Right hindlimb (tissue), 1 donor: ENCODE data around the gene UNC80.
"Not testable (repeated sequence)": the region's sequence is repeated elsewhere in the genome, so short reads cannot be mapped to it uniquely, and the experiment has no call there.

ENCODE experiments used
- DNase-seq: peaks from one replicate; pipeline ENCODE4 v3.0.0-alpha.2; 2018

Gene UNC80, protein sequence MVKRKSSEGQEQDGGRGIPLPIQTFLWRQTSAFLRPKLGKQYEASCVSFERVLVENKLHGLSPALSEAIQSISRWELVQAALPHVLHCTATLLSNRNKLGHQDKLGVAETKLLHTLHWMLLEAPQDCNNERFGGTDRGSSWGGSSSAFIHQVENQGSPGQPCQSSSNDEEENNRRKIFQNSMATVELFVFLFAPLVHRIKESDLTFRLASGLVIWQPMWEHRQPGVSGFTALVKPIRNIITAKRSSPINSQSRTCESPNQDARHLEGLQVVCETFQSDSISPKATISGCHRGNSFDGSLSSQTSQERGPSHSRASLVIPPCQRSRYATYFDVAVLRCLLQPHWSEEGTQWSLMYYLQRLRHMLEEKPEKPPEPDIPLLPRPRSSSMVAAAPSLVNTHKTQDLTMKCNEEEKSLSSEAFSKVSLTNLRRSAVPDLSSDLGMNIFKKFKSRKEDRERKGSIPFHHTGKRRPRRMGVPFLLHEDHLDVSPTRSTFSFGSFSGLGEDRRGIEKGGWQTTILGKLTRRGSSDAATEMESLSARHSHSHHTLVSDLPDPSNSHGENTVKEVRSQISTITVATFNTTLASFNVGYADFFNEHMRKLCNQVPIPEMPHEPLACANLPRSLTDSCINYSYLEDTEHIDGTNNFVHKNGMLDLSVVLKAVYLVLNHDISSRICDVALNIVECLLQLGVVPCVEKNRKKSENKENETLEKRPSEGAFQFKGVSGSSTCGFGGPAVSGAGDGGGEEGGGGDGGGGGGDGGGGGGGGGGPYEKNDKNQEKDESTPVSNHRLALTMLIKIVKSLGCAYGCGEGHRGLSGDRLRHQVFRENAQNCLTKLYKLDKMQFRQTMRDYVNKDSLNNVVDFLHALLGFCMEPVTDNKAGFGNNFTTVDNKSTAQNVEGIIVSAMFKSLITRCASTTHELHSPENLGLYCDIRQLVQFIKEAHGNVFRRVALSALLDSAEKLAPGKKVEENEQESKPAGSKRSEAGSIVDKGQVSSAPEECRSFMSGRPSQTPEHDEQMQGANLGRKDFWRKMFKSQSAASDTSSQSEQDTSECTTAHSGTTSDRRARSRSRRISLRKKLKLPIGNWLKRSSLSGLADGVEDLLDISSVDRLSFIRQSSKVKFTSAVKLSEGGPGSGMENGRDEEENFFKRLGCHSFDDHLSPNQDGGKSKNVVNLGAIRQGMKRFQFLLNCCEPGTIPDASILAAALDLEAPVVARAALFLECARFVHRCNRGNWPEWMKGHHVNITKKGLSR (N-terminal part only)

GRCh38 chr2:209771474-209772289, at the start of gene UNC80:
TSS of gene UNC80 (plus strand) at chr2:209771832. CDS start at chr2:209772073, 241 bp downstream.
- DNase-seq = peak; percentile 90

GRCh38 chr2:209726311-209726710, 45.3 kb upstream of the UNC80 start:
- DNase-seq = no peak

DNA sequence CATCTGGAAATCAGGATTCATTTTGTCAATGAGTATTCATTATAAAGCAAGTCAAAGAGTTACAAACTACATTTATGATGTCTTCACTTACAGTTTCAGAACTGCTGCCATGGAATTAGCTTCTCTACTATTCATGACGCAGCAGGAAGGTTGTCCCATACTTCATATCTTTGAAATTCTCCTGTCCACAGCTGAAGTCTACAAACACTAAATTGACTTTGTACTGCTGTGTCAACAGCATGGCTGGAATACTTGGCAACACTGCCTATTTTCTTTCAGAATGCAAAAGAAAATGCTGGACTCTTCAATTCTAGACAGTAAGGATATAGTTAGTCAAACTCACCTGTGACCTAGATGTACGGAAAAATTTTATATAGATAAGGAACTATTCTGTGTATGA, 44.6 kb upstream of the UNC80 start:
- no peak for DNase-seq

- DNase-seq = no peak
Observed at GRCh38 chr2:209734805-209735204, 36.8 kb upstream of the UNC80 start.

DNA sequence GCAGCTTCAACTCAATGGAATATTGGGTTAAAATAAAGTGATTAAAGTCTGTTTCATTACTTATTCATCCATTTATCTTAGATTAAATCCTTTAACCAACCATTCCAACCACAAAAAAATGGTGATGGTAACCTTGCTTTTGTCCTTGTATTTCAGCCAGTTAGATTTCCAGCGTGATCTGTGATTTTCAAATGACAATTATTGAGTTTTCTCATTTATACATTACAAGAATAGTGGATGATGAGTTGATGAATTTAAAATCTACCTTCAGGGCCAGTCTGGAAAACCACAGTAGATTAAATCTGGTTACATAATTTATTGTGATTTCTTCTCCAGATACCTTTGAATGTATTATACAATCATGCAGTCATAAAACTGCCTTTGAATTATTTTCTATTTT, 29.7 kb upstream of the UNC80 start:
- no peak for DNase-seq

DNA sequence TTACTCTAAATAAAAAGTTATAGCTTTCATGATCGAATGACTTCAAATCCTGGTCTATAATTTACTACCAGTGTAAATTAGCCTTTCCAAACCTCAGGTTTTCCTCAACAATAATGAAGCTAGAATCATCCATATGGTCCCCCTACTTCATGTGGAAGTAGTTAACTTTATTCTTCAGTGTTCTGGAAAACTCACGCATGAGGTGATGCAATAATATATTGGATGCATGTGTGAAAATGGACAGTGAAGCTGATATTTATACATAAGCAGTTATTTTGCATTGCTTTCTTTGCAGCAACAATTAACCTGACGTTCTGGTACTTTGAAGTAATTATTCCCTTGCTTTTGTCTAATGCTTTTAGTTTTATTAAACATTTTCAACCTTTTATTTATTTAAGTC, 18.6 kb upstream of the UNC80 start:
- no peak for DNase-seq

GRCh38 chr2:209757163-209757562, 14.5 kb upstream of the UNC80 start:
- no peak for DNase-seq

DNA sequence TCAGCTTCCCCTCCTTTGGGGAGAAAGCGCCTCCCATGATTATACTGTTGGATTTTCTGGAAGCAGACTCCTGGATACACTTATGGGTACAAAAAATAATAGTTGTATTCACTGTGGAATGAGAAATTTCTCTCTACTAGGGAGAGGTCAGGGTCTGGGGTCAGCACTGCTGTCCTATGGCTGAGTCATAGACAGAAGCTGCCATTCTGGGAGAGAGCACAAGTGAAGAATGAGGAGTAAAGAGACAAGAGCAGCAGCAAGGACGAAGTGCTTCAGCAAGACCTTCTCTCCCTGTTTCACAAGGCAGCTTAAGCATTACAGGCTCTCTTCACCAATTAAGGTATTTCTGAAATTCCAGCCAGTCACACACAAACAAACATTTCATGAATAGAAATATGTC, 10.1 kb upstream of the UNC80 start:
- DNase-seq = no peak

DNA sequence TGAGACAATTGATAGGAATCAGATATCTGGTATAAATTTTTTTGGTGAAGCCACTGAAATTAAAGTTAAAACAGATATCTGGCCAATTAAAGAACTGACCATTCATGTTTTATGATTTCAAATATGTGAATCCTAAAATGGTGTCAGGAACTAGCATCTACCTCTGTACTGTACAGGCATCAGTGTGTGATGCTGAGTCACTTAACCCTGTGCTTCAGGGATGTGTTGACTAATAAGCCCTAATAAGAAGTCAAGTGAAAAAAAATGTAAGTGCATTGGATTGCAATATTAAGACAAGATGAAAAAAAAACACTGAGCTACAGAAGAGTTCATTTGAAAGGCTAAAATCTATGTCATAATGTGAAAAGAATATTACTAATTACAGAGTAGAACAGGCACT, 9.1 kb upstream of the UNC80 start:
- no peak for DNase-seq

DNA sequence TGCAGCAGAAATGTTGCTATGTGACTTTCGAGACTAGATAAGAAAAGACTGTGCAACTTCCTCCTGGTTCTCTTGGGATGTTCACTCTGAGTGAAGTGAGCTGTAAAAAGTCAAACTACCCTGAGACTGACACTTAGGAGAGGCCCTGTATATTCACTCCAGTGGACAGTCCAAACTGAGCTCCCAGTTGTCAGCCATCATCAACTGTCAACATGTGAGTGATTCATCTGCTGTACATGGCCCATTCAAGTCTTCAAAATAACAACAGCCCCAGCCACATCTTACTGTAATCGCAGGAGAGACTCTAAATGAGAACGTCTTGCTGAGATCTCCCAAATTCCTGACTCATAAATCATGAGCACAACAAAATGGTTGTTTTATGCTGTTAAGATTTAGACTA, 8.5 kb upstream of the UNC80 start:
- no peak for DNase-seq

- DNase-seq = no peak
Observed at GRCh38 chr2:209766613-209767012, 5.0 kb upstream of the UNC80 start.

DNA sequence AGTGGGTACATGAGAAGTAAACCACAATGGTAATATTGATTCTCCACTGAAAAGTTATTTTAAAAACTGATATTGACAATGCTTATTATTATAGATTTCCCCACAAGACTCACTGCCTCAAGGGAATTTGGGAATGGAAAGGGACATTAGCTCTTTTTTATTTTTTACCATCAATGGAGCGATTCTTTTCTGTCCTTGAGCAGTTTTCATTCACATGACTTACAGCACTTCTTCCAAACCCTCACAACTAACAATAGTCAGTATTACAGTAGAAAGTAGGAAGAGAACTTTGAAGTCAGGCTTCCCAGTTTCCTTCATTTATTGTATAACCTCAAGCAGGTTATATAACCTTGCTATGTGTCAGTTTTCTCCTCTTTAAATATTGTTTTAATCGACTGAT, 4.3 kb upstream of the UNC80 start:
- DNase-seq = no peak

DNA sequence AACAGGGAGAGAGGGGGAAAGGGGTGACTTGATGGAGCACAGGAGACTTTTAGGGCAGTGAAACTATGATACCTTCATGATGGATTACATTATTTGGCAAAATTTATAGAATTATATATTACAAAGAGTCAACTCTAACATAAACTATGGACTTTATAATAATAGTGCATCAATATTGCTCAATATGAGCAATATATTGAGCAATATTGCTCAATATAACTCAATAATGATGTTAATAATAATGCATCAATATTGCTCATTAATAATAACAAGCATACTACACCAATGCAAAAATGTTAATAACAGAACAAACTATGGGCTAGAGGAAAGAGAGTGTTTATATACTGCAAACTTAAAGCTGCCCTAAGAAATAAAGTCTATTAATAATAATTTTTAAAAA, 3.1 kb upstream of the UNC80 start:
- no peak for DNase-seq

DNA sequence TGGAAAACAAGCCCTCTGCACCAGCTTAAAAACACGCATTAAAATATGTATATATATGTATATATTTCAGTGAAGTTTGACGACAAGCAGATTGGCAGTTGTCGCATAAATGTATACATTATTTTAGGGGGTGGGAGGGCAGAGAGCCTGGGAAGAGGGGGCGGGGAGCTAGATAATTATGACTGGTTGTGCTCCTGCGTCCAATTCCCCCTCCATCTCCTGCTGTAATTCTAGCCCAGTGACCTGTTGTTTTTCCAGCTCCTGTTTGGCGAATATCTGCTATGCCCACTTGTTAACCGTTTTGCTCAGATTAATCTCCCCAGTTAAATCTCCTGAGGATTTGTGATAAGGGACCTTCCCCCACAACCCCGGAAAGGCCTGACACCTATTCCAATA, 656 bp downstream of the UNC80 start:
- no peak for DNase-seq

DNA sequence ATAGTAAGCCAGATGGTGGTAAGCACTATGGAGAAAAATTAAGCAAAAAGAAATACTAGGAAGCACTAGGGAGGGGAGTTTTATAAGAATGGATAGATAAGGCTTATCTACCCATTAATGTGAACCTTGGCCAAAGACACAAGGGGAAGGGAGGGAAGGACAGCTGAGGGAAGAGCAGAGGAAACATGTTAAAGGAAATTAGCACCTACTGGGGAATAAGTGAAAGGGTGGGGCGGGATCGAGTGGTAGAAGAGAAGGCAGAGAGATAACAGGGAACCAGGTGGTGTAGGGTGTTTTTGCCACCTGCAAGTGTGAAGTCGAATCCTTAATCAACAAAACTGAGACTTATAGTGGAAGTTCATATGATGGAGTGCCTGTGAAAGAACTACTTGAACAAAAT, 1.7 kb downstream of the UNC80 start:
- no peak for DNase-seq

DNA sequence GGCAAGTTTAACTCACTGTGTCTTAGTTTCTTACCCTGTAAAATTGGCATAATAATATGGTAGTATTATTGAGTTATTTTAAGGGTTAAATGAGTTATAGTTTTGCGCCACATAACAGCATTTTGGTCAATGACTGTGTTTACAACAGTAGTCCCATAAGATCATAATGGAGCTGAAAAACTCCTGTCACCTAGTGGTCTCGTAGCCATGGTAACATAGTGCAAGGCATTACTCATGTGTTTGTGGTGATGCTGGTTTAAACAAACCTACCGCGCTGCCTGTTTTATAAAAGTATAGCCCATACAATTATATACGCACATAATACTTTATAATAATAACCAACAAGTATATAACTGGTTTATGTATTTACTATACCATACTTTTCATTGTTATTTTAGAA, 15.8 kb downstream of the UNC80 start:
- DNase-seq = no peak

DNA sequence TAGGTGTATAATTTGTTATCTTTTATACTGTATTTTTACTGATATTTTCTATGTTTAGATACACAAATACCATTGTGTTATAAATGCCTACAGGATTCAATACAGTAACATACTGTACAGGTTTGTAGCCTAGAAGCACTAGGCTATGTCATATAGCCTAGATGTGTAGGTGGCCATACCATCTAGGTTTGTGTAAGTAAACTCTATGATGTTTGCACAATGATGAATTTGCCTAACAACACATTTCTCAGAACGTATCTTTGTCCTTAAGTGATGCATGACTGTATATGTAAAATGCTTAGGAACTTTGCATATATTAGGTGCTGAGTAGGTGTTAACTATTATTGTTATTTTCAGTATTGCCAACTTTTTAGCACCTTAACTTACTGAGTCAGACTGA, 17.3 kb downstream of the UNC80 start:
- no peak for DNase-seq

DNA sequence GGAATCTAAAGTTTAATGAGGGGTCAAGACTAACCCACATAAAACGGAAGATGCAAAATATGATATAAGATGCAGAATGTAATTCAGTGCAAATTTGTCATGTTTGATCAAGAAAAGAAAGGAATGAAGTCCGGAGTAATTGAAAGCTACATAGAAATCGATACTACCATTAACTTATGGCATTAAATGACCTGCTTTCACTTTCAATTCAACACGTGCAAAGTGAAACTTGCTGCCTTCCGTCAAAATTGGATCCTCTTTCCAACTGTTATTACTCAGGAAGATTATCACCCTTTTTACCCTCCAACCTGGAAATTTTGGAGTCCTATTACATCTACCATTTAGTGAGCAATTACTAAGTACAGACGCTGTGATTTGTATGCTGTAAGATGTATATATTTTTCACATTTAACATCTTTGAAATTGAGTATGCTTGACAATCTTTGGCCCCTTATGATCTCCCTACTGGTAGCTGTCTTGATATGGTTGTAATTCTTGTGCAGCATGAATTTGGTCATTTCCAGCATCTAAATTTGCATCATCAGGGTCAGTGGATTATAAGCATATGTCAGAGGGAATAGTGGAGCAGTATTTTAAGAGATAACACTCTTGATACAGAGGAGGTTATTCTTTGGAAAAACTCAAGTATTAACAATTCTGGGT, 18.6 kb downstream of the UNC80 start:
- DNase-seq = no peak

GRCh38 chr2:209791151-209791550, 19.5 kb downstream of the UNC80 start:
- DNase-seq = no peak

DNA sequence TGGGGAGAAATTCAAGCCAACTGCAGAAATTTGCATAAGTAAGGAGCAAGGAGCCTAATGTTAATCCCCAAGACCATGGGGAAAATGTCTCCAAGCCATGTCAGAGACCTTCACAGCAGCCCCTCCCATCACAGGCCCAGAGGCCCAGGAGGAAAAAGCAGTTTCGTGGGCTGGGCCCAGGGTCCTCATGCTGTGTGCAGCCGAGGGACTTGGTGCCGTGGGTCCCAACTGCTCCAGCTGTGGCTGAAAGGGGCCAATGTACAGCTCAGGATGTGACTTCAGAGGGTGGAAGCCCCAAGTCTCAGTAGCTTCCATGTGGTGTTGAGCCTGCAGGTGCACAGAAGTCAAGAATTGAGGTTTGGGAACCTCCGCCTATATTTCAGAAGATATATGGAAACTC, 23.8 kb downstream of the UNC80 start:
- DNase-seq = not testable (repeated sequence)

DNA sequence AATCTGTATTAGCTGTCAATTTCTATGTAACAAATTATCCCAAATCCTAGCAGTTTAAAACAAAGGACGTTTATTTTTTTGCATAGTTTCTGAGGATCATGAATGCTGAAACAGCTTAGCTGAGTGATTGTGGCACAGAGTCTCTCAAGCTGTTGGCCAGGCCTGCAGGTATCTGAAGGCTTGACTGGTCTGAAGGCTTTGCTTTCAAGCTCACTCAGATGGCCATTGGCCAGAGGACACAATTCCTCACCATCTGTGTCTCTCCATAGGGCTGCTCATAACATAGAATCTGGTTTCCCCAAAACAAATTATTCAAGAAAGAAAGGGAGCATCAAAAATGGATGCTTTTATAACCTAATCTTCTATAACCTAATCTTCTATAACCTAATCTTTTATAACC, 33.7 kb downstream of the UNC80 start:
- DNase-seq = no peak

GRCh38 chr2:209806318-209806717, 34.7 kb downstream of the UNC80 start:
- no peak for DNase-seq
